ENCODE measurements around the gene EPHB1. TPM values are rescaled to one million over a fixed set of nuclear protein-coding genes. Genes with fewer than 3 reads are reported as not detected.

EPHB1 gene
- total RNA-seq, 1 donor from 2014 or later: 0.33 TPM

DNA sequence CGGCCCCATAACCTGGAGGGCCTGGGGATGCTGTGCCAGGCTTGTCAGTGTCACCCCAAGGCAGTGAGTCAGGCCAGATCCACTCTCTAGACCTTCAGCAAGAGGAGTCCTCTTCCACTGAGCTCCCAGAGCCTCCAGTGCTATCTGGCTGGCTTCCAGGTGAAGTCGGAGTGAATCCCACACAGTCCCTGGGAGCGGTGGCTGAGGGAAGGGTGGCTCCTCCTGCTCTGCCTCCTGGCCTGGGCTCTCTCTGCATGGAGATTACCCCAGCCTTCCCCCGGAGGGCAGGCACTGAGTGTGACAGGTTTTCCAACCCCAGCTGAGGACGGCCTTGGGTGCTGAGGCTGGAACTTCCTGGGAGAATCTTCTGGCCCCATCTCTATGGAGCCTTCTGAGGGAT is 82.7 kb downstream of the EPHB1 start:
- DNase-seq (ENCODE audit: low read depth, low spot score): no peak

- no peak for DNase-seq (ENCODE audit: low read depth, low spot score)
Measured at GRCh38 chr3:134879990-134880389, 84.9 kb downstream of the EPHB1 start.

DNA sequence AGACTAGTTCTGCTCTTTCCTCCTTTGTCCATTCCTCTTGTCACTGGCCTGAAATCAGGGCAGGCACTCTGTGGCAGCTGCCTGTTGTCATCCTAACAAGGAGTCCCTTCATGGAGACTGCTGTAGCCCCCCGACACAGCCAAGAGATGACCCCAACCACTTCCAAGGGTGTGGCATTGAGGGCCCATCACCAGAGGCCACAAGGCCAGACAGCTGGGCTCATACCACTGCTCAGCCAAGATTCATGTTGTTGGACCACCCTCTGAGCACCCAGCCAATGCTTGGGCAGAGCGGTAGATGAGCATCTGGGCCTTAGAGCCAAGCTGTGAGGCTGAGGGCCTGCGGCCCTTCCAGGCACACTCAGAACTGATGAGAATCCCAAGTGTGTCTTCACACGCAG is 85.4 kb downstream of the EPHB1 start:
- no peak for DNase-seq (ENCODE audit: low read depth, low spot score)

- no peak for DNase-seq (ENCODE audit: low read depth, low spot score)
Measured at GRCh38 chr3:134881305-134881704, 86.2 kb downstream of the EPHB1 start.

DNA sequence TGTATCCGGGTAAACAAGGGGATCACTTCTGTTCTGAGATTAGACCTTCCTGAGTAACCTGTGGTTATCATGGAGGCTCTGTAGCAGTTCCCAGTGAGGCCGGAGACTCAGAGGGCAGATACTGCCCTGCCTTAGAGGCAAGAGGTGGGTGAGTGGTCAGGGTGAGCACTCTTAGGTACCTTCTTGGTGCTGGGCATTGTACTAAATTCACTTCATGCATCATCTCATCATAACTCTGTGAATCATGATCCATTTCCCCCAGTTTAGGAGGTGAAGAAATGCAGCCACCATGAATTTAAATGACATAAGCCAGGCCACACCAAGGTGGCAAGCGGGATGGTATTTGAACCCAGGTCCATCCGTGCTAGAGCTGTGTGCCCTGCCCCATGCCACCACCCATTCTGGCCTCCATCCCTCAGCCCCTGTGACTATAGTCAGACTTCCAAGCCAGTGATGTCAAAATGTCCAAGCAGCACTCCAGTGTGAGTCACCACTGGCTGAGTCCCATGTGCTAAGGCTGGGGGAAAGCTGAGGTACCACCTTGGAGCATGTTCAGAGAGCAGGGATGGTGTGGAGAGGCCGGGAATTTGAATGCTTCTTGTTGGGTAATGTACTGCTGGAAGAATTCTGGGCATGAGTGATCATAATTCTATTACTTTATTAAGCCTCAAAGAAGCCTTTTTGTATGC is 88.8 kb downstream of the EPHB1 start:
- no peak for DNase-seq (ENCODE audit: low read depth, low spot score)

DNA sequence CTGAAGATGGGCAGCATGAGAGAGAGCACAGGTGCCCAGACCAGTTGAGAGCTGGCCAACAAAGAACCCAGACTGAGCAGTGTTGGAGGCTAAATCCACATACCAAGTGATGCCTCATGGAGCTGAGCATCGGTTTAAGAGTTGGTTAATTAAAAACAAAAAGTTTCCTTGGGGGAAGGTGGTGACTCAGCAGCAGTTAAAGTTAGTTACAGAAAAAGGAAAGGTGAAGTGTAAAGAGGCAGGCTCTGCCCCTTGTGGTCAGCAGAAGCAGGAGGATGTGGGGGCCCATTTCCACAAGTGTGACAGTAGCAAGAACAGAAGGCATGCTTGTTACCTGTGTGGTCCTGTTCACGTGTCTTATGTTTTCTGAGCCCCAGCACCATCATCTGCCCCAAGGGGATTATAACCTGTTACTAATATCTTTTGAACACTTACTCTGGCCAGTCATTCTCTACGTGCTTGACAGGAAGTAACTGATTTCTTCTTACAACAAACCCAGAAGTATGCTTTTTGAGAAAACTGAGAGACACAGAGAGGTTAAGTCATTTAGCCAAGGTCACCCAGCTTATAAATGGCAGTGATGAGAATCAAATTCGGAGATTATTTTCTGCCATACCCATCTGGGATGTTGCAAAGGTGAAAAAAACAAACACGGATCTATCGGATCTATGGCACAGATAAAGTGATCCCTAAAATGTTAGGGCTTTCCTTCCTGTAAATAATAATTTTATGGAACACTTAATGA is 91.0 kb downstream of the EPHB1 start:
- DNase-seq (ENCODE audit: low read depth, low spot score): no peak

GRCh38 chr3:134886991-134887390 is 91.9 kb downstream of the EPHB1 start:
- no peak for DNase-seq (ENCODE audit: low read depth, low spot score)

- DNase-seq (ENCODE audit: low read depth, low spot score): no peak
Measured at GRCh38 chr3:134887536-134887935, 92.5 kb downstream of the EPHB1 start.

GRCh38 chr3:134892326-134892725 is 97.3 kb downstream of the EPHB1 start:
- DNase-seq (ENCODE audit: low read depth, low spot score): no peak

DNA sequence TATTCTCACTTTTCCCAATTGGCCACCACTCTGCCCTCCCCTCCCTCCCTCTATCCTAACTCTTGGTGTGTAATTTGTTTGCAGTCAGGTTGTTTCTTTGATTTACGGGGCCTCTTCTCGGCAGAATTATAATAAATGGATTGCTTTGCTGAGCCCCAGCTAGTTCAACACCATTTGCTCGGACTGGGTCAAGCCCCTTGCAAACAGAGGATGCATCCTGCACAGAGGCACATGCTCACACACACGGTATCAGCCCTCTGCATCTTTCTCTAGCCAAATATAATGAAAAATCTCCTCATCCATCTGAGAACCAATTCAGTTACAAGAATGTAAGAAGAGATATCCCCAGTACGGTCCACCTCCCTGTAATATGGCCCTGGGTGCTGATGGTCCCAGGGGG is 97.7 kb downstream of the EPHB1 start:
- DNase-seq (ENCODE audit: low read depth, low spot score): no peak

- DNase-seq (ENCODE audit: low read depth, low spot score): no peak
Measured at GRCh38 chr3:134894533-134894932, 99.5 kb downstream of the EPHB1 start.

DNA sequence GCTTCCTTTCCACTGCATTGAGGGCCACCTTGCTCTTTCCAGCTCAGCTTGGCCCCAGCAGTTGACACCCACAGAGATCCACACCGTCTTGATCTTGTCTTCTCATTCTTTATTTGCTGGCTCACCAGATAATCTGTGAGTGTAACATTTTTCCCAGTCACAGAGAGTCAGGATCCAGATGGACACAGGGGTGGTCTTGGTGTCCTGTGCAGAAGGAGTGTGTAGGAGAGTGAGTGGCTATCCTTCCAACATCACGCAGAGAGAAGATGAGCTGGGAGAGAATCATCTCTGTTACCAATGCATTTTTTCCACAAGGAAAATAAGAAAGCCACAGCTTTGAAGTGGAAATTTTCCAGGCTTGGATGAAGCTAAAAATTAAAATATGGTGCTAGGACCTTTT is 100.1 kb downstream of the EPHB1 start:
- DNase-seq (ENCODE audit: low read depth, low spot score): no peak

DNA sequence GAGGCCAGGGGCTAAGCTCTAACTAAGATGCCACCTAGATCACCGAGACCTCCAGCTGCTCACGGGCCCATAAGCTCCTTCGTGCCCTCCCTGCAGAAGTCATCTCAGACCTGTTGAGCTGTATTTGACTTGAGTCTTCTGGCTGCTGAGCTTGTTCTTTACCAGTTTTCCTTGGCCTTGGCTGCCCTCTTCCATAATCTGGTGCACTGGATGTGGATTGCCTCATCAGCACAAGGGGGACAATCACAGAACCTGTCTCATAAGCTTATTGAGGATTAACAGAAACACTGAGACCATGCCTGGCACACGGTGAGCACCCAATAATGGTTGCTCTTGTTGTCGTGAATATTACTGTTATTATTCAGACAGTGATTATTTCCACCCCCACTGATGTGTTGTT is 101.1 kb downstream of the EPHB1 start:
- no peak for DNase-seq (ENCODE audit: low read depth, low spot score)

- no peak for DNase-seq (ENCODE audit: low read depth, low spot score)
Measured at GRCh38 chr3:134896696-134897095, 101.6 kb downstream of the EPHB1 start.

GRCh38 chr3:134897391-134898141 is 102.5 kb downstream of the EPHB1 start:
- DNase-seq (ENCODE audit: low read depth, low spot score): no peak

DNA sequence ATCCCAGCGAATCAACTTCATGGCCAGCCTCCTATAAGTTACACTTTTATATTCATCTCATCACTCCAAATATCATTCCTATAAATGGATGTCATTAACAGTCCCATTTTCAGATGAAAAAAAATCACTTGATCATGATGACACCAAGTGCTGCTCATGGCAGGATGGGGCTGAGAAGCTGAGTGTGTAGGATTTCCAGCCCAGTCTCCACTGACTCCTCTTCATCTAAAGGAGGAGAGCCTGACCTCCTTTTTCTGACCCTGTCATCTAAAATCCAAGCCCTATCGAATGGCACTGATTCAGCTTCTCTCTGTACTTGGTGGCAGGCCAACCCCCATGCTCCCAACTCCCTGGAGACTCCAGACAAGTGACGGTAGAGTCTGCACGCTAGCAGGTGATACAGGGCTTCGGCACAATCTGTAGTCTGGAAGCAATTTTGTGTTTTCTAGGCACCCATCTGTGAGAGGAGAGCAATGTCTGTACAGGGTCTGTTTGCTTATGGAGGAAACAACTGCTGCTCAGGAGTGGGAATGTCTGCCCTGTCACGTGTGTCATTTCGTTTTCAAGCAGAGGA is 103.2 kb downstream of the EPHB1 start:
- no peak for DNase-seq (ENCODE audit: low read depth, low spot score)

GRCh38 chr3:134899786-134900185 is 104.7 kb downstream of the EPHB1 start:
- DNase-seq (ENCODE audit: low read depth, low spot score): no peak

DNA sequence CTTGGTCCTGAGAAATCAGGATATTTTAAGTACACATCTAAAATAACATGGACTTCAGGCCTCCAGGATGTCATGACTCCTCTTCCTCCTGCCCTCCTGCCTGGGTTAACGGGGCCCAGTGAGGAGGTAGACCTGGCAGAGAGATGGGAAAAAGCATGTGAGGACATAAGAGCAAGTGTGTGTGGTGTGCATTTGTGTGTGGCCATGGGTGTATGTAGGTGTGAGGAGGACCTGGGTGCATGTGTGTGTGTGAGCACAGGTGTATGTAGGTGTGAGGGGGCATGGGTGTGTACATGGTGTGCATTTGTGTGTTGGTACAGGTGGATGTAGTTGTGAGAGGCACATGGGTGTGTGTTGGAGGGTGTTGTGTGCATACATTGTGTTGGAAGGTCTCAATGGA is 105.4 kb downstream of the EPHB1 start:
- DNase-seq (ENCODE audit: low read depth, low spot score): no peak

- DNase-seq (ENCODE audit: low read depth, low spot score): no peak
Measured at GRCh38 chr3:134901461-134901860, 106.4 kb downstream of the EPHB1 start.

DNA sequence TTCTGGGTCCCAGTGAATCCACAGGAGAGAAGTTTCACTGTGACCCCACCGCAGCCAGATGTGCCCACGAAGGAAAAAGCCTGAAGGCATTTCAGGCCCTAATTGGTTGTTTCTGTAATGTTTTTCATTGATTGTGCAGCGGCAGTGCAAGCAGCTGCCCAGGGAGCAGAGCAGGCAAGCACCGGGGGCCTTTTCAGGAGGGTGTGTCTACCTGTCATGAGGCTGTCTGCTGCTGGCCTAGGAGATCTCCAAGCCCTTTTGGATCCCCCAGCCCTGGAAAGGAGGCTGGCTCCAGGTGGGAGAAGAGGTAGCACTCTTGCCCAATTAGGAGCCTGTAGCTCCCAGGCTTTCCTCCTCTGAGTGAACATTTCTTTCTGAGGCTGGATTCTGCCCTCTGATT is 108.8 kb downstream of the EPHB1 start:
- no peak for DNase-seq (ENCODE audit: low read depth, low spot score)

DNA sequence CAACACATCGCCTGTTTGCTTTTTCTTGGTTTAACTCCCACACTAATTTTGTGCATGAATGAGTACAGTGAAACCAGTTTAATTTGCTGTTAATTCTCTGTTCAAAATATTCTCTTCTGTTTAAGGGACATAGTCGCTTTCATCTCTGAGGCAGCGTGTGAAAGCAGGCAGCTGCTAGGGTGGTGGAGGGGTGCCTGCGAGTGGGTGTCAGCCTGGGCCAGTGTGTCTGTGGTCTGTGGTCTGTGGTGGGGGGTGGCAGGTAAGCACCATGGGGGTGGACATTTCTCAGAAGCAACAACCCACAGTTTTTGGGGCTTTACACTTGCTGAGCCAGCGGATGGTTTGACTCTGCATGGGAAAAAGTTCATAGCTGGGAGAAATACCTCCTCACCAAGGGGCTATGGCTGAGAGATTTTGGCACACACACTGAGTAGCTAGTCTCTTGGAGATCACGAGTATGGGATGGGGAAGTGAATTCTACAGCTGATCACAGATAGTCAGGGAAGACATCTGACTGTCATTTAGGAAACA is 109.2 kb downstream of the EPHB1 start:
- DNase-seq (ENCODE audit: low read depth, low spot score): no peak
